IPS-11a (cell line): ENCODE measurements around the gene MMD2.

Experiments used
- H3K4me3 ChIP-seq: one replicate; pipeline ENCODE4 v1.5.1; 2013; ENCODE audit warnings: low read depth, low read length, control low read depth

Gene MMD2

DNA sequence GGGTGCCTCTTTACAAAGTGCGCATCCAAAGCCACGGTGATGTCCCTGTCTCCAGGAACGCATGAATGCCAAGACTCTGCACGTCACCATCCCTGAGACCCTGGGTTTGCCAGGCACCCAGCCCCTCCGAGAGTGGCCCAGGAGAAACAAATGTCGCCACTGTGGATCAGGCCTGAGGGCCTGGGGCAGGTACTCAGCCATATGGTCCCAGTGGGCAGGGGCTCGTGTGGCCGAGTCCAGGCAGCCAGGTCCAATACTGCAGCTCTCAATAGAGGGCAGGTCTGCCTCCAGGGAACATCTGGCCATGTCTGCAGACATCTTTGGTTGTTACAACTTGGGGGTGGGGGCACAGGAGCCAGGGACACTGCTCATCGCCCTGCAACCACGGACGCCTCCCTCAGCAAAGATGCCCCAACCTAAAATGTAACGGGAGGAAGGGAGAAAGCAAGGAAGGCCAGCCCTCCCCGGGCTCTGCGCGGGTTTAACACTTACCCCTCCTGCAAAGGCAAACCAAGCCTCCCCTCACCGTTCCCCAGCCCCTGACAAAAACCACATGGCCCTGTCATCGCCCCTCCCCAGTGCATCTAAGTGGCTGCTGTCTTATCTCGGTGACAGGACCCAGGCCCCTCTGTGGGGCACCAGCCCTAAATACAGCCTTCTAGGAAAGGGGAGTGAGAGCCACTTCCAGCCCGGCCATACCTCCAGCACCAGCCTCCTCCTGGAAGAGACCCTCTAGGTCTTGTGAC is 86.9 kb downstream of the MMD2 start:
- no peak overlapping the region for H3K4me3 ChIP-seq

DNA sequence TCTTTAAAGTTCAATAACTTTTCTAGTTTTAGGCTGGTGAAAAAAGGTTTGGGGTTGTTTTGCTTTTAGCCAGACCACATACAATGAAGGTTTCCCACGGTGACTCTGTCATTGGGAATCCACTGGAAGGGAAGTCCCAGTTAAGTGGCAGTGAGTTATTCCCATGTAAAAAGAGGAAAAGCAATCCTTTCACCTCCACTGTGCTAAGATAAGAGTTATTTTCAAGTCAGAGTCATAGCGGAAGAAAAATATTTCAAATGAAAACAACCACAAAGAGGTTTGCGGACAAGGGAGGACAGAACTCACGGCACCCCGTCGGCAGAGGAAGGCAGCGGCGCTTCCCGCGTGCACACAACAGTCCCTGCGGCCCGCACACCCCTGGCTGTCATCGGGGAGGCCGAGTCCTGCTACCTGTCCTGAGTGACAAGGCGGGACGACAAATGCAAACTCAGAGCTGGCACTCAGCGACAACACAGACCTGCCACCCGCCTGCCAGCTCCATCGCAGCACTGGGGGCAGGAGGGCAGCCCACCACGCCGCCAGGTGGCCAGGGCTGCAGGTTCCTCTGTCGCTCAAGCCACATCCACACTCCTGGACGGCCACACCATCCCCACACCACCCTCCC is 87.8 kb downstream of the MMD2 start:
- H3K4me3 ChIP-seq, result no peak overlapping the region

DNA sequence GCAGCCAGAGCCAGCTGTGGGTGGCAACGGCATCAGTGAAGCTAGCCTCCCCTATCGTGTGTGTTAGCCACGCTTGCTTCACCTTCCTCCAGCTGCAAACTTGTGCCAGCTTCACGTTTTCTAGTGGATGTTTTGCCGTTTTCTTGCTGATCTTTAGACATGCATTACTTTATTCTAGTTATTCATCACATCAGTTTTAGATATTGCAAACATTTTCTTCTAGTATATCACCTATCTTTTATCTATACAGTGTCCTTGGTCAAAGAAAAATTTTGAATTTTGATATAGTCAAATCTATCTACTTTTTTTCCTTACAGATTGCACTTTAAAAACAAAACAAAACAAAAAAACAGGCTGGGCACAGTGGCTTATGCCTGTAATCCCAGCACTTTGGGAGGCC is 90.5 kb downstream of the MMD2 start:
- no peak overlapping the region for H3K4me3 ChIP-seq

DNA sequence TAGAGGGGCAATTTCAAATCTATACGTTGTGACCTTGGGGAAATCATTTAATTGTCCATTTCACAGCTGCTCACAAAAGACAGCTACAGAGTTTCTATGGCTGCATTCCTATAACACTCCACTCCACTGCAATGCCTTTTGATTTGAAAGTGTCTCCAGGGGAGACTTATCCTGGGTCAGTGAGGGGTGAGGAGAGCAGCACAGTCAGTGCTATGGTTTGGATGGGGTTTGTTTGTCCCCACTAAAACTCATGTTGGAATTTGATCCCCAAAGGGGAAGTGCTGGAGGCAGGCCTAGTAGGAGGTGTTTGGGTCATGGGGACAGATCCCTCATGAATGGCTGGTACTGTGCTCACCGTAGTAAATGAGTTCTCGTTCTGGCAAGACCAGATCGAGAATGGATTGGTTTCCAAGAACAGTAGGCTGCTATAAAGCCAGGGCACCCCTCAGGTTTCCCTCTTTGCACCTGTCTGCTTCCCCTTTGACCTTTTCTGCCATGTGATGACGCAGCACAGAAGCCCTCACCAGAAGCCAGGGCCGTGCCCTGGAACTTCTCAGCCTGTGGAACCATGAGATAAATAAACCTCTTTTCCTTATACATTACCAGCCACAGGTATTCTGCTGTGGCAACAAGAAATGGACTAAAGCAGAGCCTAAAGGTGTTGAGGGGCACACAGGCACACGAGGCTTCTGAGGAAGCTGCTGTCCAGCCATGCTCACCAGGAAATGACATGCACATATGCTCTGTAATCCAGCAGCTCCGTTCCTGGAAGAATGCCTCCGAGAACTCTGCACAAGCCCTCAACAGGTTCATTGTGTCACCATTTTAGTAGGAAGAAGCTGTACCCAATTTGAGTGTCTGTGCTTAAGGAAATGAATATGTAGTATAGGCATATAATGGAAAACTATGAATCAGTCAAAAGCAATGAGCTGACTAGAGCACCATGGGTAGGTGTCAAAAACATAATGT is 92.2 kb downstream of the MMD2 start:
- H3K4me3 ChIP-seq, result no peak overlapping the region

DNA sequence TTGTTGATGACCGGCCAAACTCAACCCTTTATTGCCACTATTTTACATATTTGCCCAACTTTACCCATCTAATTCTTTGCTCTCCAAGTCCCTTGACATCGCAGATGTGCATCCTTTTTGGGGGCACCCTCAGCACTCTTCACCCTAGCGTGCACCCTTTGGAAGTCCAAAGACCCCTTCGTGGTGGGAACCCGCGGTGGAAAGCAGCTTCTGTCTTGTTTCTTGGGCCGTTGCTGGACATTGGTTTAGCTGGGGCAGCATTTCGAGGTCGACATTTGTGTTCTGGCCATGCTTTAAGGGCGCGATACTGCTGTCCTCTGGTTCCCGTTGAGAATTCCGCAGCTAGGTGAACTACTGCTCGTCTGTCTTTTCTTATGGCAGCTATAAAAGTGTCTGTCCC is 96.8 kb downstream of the MMD2 start:
- H3K4me3 ChIP-seq, result no peak overlapping the region

DNA sequence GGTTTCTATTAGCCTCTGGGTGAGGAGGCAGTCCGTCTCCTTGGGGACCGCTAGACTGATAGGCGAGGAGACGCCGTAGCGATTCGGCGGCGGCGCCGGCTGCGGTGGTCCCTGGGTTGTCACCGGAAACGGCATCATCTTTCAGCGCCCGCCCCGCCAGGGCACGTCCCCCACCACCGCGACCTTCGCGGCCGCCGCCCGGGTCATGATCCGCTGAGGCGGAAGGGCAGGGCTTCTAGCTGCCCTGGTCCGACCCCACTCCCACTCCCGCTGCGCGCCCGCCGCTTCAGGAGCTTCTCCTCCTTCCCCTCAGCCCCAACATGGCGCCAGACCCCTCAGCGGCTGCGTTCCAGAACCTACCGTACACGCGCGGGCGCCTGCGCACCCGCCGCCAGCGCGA is 97.3 kb downstream of the MMD2 start, which contains the start of gene PAPOLB:
PAPOLB (minus strand) TSS at position 358 of the 400 bp plus-strand sequence; CDS start at position 138, 220 bp downstream.
- no peak within 1 kb of the TSS for H3K4me3 ChIP-seq

DNA sequence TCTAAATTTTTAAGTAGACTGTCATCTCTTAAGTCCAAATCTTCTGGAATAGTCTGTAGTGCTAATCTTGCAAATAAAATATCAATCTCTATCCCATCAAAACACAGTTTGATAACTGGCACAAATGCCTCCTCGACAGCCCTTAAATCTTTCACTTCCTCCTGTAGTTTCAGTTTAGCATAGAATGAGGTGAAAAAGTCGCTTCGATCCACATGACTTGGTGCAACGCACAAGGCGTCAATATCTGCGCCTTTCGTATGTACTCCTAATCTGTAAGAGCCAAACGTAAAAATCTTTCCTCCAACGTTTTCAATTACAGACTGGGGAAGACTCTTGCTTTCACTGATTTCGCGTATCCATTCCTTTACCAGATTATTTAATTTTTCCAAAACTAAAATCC is 97.8 kb downstream of the MMD2 start:
- no peak overlapping the region for H3K4me3 ChIP-seq

DNA sequence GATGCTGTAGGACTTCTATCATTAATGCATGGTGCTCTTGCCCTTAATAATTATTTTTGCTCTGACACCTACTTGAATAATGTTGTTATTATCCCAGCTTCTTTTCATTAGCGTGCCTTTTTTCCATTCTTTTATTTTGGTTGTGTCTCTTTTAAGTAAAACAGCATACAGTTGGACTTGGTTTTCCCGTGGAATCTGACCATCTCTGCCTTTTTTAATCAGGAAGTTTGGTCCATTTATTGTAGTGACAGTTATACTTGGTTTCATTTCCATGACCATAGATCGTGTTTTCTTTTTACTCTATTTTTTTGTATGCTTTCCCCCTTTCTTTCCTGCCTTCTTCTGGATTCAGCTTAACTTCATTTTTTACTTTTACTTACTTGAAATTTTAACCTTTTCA is 101.8 kb downstream of the MMD2 start:
- no peak overlapping the region for H3K4me3 ChIP-seq

DNA sequence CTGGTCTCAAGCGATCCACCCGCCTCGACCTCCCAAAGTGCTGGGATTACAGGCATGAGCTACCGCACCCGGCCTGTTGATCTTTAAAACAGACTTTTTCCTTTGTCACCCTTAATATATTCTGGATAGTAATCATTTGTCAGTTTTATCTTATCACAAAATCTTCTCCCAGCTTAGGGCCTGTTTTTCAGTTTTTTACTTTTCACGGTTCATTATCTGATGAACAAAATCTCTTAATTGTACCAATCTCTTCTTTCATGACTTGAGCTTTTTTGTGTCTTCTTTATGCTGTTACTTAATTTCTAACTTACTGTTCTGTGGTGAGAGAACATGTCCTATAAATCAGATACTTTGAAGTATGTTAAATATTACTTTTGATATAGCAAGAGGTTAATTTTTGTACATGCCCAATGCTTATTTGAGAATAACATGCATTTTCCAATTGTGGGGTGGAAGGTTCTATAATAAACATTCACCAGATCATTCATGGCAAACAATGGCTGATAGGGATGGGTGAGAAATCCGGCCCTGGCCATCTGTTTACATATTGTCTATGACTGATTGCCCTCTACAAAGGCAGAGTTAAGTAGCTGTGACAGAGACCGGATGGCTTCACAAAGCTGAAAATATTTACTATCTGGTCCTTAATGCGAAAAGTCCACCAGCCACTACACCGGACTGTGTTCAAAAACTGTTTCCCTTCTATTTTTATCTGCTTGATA is 102.5 kb downstream of the MMD2 start:
- H3K4me3 ChIP-seq, result no peak overlapping the region
